Lung (tissue), 12 donors: Measurements from ENCODE around the gene APBB2. TPM values are rescaled to one million over a fixed set of nuclear protein-coding genes. Genes with fewer than 3 reads are reported as not detected.

Experiments
- ATAC-seq: fragments of 200-7000 bp; cut with Tn5 transposase; one replicate; pipeline ENCODE4 v1.9.1; 2020; ENCODE audit warnings: moderate number of reproducible peaks; ENCODE audit not compliant: insufficient read depth, low FRiP score
- DNase-seq, 3 donors: peaks; one replicate each; pipeline ENCODE4 v3.0.0-alpha.2; 2013 to 2017
- H3K27ac ChIP-seq, 2 donors: one replicate each; pipeline ENCODE4 v1.5.1; 2013; ENCODE audit warnings: mild to moderate bottlenecking in 2 of 2, moderate library complexity in 2 of 2, control low read depth in 1 of 2, inconsistent platforms in 1 of 2, low read depth in 1 of 2, low read length in 1 of 2
- H3K27me3 ChIP-seq, 3 donors: one replicate each; pipeline ENCODE4 v1.5.1; 2013; ENCODE audit warnings: low read length in 2 of 3; ENCODE audit not compliant: control insufficient read depth in 3 of 3, insufficient read depth in 3 of 3
- H3K36me3 ChIP-seq, 4 donors: one replicate each; pipeline ENCODE4 v1.5.1; 2013; ENCODE audit warnings: low read length in 4 of 4, mild to moderate bottlenecking in 1 of 4, moderate library complexity in 1 of 4; ENCODE audit not compliant: control insufficient read depth in 4 of 4, insufficient read depth in 4 of 4
- H3K4me1 ChIP-seq, 5 donors: one replicate each; pipeline ENCODE4 v1.5.1; 2013; ENCODE audit warnings: low read length in 5 of 5, mild to moderate bottlenecking in 2 of 5, moderate library complexity in 1 of 5; ENCODE audit not compliant: control insufficient read depth in 5 of 5, insufficient read depth in 5 of 5
- H3K4me3 ChIP-seq: one replicate; pipeline ENCODE4 v1.5.1; 2013; ENCODE audit warnings: mild to moderate bottlenecking, control low read depth, moderate library complexity
- H3K9ac ChIP-seq, 2 donors: one replicate each; pipeline ENCODE4 v1.5.1; 2013; ENCODE audit warnings: low read length in 2 of 2, control low read depth in 1 of 2; ENCODE audit not compliant: insufficient read depth in 1 of 2
- H3K9me3 ChIP-seq, 4 donors: one replicate each; pipeline ENCODE4 v1.5.1; 2013; ENCODE audit warnings: low read length in 3 of 4, mild to moderate bottlenecking in 1 of 4, moderate library complexity in 1 of 4; ENCODE audit not compliant: control insufficient read depth in 4 of 4, insufficient read depth in 3 of 4
- CTCF ChIP-seq: IDR thresholded peaks from 2 replicates; pipeline ENCODE4 v1.5.1; 2012; ENCODE audit warnings: mild to moderate bottlenecking; ENCODE audit errors: control extremely low read depth, extremely low read depth
- WGBS, 2 donors: extraction: QIAGEN DNeasy Blood & Tissue Kit; methylation state at CpG; one replicate each; pipeline ENCODE4 v1.1.7; 2013; 5-methylcytosine and 5-hydroxymethylcytosine counted together
- polyA plus RNA-seq, 2 donors: library from polyadenylated mRNA; stranded (reverse); fragments of 200-250 nt; gene quantifications; one replicate each; pipeline ENCODE4 v1.2.1, GENCODE V29; 2013
- total RNA-seq, 2 donors: library from RNA; depleted of rRNA in 1 of 2; stranded (reverse); fragments of >200 nt in 1 of 2; gene quantifications; one replicate each; pipeline ENCODE4 v1.2.1, GENCODE V29; 2014 to 2021
- donor health status: control.
- donor health status: control.
- donor health status: Bipolar disorder and iron deficiency.
- donor health status: healthy.
- donor health status: DM: yes; HTN: yes; CAD: no.

The APBB2 gene
- total and polyA plus RNA-seq, 4 donors = 13.3 to 99.0 (median 40.4) TPM

DNA sequence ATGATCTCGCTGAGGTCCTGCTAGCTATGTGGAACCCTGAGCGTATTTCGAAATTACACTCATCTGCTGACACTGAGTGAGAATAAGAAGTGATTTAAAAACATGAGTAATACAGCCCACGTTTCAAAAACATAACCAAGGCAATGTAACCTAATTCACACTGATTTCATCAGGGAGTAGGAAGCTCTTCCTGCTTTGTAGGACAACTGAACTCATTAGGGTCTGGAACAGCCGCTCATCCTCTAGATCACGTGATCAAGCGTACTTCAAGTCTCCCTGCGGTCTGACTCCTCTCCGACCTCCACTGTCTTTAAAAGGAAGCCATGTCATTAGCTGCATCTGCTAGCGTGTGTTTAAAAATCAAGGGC lies 326.6 kb downstream of the APBB2 start:
- Histone ChIP-seq H3K27ac (no peak overlapping the region), H3K4me3 (no peak overlapping the region), H3K9ac (no peak overlapping the region), H3K36me3 (peaks cover 0 to 8% (median 7%) of the 10 kb centered on the region in 4 donors), H3K27me3 (no peaks in the 10 kb centered on the region), H3K9me3 (no peaks in the 10 kb centered on the region), H3K4me1 (no peaks in the 10 kb centered on the region)
- 65 to 82% methylated on average over 10 of the region's 10 CpGs for WGBS, 2 donors
- ATAC-seq (peak; percentile 63), DNase-seq (peak; percentile 26 to 50 (median 37))
- TF ChIP-seq CTCF = no peak

GRCh38 chr4:40886931-40887763 lies 327.2 kb downstream of the APBB2 start:
- Histone ChIP-seq H3K27ac (no peak overlapping the region), H3K27me3 (no peaks in the 10 kb centered on the region), H3K9me3 (no peaks in the 10 kb centered on the region), H3K4me1 (no peaks in the 10 kb centered on the region), H3K9ac (no peak overlapping the region), H3K36me3 (peaks cover 0 to 12% (median 3%) of the 10 kb centered on the region in 4 donors), H3K4me3 (no peak overlapping the region)
- no peak for DNase-seq
- TF ChIP-seq CTCF = no peak
- no peak for ATAC-seq
- 89 to 93% methylated on average over 7 of the region's 7 CpGs for WGBS, 2 donors

- ATAC-seq = no peak
- DNase-seq = no peak
- Histone ChIP-seq H3K4me3 (no peak overlapping the region), H3K36me3 (peaks cover 0 to 7% (median 3%) of the 10 kb centered on the region in 4 donors), H3K9me3 (no peaks in the 10 kb centered on the region), H3K9ac (no peak overlapping the region), H3K27me3 (no peaks in the 10 kb centered on the region), H3K27ac (no peak overlapping the region), H3K4me1 (peaks cover 0 to 3% (median 0%) of the 10 kb centered on the region in 5 donors)
- 93 to 95% methylated on average over 4 of the region's 4 CpGs for WGBS, 2 donors
- TF ChIP-seq CTCF = no peak
Observed at GRCh38 chr4:40881851-40882250, 332.5 kb downstream of the APBB2 start.
